Femur (tissue), 1 donor: ENCODE data around the gene COL3A1.

Experiments
- DNase-seq: peaks from one replicate; pipeline ENCODE4 v3.0.0-alpha.2; 2017

COL3A1 gene

GRCh38 chr2:188974164-188974563 is at the start of gene COL3A1:
TSS of gene COL3A1 (plus strand) at chr2:188974373. CDS start at chr2:188974490, 117 bp downstream.
- peak; percentile 91 for DNase-seq

- no peak for DNase-seq
Measured at GRCh38 chr2:188928643-188929042, 45.5 kb upstream of the COL3A1 start.

- DNase-seq = no peak
Measured at GRCh38 chr2:188931361-188931760, 42.8 kb upstream of the COL3A1 start.

GRCh38 chr2:188937228-188938220 is 36.6 kb upstream of the COL3A1 start:
- no peak for DNase-seq

DNA sequence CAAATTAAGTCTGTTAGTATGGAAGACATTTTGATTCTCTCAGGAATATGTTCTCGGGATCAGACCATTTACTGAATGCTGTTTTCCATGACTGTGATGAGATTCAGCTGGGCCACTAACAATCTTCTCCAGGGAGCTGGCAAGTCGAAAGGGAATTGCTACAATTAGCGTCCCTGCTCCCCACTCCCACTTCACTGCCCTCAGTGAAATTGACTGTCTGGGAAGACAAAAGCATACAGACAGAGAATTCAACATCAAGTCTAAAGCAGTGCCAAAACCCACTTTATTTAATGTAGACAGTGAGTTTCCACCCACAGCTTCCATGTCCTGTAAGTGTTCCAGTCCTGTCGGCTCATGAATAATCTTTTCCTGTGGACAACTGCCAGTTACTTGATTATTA is 34.0 kb upstream of the COL3A1 start:
- DNase-seq = no peak

GRCh38 chr2:188944442-188944841 is 29.7 kb upstream of the COL3A1 start:
- no peak for DNase-seq

GRCh38 chr2:188949046-188949818 is 24.9 kb upstream of the COL3A1 start:
- DNase-seq = no peak

- DNase-seq = no peak
Measured at GRCh38 chr2:188952901-188953300, 21.3 kb upstream of the COL3A1 start.

- DNase-seq = no peak
Measured at GRCh38 chr2:188956290-188956689, 17.9 kb upstream of the COL3A1 start.

- no peak for DNase-seq
Measured at GRCh38 chr2:188956961-188957360, 17.2 kb upstream of the COL3A1 start.

DNA sequence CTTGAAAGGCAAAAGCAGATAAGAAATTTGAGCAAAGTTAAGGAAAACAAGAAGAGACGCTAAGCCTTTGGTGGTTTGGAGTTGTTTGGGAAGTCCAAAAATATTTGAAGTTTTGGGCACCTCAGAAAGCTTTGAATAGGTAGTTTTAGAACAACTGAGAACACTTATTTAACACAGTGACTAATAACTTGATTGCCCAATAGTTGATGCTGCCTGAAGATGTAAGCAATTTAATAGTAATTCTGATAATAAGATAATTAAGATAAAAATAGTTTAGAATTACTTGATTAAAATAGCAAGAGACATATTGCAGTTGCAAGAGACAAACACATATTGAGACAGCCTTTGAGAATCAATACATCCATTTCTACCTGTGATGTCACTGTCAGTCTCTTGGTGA is 16.5 kb upstream of the COL3A1 start:
- DNase-seq = no peak

DNA sequence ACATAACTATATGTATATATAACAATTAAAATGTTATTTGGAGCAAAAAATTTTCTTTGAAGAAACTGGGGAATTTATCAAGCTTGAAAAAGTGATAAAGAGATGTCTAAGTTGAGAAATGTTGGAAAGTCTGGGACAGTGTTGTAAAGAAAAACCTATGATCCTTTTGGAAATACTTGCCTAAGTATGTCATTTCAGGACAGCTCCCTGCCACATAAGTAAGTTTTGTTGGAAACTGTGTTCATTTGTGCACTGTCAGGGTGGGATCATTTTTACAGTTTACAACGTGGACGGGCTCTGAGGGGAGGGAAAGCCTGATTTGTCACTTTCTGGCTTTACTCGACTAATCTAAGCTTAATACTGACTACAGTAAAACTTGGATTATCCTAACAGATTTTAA is 10.4 kb upstream of the COL3A1 start:
- no peak for DNase-seq

- DNase-seq = no peak
Measured at GRCh38 chr2:188964976-188965546, 9.1 kb upstream of the COL3A1 start.

DNA sequence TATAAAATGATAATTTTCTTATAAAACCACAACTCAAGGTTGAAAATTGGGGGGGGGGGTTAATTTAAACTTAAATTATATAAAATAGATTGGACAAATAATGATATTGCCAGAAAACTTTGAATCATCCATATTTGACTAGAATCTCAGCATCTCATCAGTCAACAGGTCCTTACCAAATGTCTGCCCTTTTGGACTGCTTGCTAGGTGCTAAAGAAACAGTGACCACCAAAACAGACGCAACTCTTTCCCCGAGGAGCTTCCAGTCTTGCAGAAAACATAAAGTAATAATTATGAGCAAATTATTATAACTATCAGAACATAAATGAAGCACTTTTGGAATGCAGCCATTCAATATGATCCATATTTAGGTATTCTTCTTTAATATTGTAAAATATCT is 8.6 kb upstream of the COL3A1 start:
- no peak for DNase-seq

GRCh38 chr2:188966079-188966571 is 8.0 kb upstream of the COL3A1 start:
- DNase-seq = peak; percentile 35

DNA sequence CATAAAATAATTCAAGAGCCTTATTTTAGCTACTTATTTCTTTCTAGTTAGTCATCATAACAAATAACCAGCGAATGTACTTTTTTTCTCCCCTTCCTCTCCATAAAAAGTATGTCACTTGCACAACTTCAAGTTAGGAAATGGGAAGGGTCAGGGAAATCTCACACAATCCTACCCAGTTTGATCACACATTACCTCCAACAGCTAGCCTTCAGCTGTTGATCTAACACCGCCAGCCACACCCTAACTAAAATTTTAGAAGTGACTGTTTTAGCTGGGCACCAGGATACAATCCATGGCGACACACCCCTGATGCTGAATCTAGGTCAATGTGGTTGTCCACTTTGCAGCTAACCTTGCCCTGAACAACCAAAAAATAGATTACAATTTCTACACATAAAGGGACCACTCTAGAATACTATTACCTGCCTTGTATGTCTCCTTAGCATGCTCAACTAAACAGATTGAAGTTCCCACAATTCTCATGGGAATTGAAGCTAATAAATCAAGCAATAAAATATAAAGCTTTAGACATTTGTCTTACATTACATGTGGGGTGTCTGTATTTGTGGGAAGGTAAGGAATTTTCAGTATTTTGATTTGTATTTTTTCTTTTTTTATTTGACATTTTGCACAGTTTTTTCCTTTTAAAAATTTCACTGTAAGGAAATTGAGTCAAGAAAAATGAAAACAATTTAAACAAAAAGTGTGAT is 7.3 kb upstream of the COL3A1 start:
- DNase-seq = no peak

GRCh38 chr2:188969236-188969635 is 4.9 kb upstream of the COL3A1 start:
- DNase-seq = no peak

- no peak for DNase-seq
Measured at GRCh38 chr2:188969651-188970050, 4.5 kb upstream of the COL3A1 start.

DNA sequence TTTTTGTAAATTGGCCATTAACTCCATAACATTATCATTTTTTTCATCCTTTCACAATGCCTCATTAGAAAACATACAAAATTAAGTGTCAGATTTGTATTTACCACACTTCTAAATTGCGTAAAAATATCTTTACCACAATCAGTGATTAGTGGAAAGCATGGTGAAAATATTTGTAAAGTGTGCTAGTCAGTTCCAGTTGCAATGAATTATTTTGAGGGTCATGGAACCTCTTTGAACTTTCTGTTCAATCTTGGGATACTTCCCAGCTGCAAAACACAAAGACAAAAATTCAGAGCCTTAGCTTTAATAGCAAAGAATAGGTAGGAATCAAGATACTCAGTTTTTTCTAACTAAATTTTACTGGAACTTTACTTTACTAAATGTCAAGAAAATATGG is 4.0 kb upstream of the COL3A1 start:
- DNase-seq = no peak

DNA sequence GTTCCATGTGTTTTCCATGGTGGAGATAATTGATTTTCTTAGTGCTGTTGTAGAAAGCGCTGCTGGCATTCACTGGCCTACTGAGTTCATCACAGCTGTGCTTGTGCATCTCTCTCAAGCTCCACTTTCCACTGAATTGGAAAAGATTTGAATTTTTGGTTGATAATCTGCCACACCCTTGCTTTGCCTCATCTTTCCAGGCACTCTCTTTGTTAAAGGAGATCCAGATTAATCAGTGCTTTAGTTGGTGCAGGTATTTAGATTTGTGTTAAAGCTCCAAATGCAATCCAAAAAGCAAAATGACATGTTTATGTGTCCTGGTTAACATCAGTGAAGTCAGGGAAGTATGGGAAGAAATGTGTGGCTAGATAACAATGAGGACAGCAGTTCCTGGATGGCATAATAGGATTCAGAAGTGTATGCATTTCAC is 2.7 kb upstream of the COL3A1 start:
- peak; percentile 70 for DNase-seq

- DNase-seq = no peak
Measured at GRCh38 chr2:188973641-188974040, 532 bp upstream of the COL3A1 start.

DNA sequence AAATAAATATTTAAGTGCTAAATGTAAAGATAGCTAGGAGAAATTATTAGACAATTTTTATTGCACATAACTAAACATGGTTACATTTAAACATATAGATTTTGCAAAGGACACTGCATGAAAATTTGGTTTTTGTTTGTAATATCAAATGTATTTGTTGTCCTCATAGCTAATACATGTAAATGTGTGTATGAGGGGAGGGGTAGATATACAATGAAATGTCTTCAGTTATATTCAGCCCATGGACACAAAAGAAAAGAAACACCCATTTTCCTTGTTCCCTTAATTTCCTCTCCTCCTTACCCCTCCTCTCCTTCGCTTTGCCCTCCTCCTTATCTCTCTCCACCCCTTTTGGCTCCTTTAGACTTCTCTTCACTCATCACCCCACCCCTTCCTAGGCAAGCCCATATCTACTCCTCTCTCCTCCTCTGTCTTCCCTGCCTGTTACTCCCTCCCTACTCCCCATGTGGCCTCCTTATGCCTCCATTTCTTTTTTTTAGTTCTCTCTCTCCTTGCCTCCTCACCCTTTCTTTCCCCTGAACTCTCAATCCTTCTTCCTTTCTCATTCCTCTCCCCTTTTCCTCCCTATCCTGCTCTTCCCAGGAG is 1.4 kb downstream of the COL3A1 start:
- peak; percentile 84 for DNase-seq
